CD14-positive monocyte (primary cell): ENCODE measurements around the gene LAMB2. TPM values are rescaled to one million over a fixed set of nuclear protein-coding genes. Genes with fewer than 3 reads are reported as not detected.

Experiments used
- DNase-seq, 3 donors: peaks; one replicate each; pipeline ENCODE4 v3.0.0-alpha.2; 2011 to 2022
- H2AFZ ChIP-seq: 2 replicates; pipeline ENCODE4 v1.6.0; 2012; ENCODE audit warnings: mild to moderate bottlenecking, low read depth, low read length, inconsistent platforms; ENCODE audit not compliant: insufficient read depth, poor library complexity, severe bottlenecking
- H3K27ac ChIP-seq, 2 donors: 1 replicate in 1 of 2; 2 replicates in 1 of 2; pipeline ENCODE4 v1.5.1; 2012 to 2013; ENCODE audit warnings: low read length in 2 of 2, control low read depth in 1 of 2, inconsistent platforms in 1 of 2, low read depth in 1 of 2, mild to moderate bottlenecking in 1 of 2
- H3K27me3 ChIP-seq, 2 donors: one replicate each; pipeline versions ENCODE4 v1.6.0 to v1.6.1; 2011 to 2013; ENCODE audit warnings: low read length in 2 of 2; ENCODE audit not compliant: control insufficient read depth in 2 of 2, insufficient read depth in 2 of 2
- H3K36me3 ChIP-seq, 2 donors: replicated peaks in 1 of 2; 1 replicate in 1 of 2; 2 replicates in 1 of 2; pipeline versions ENCODE4 v1.5.1 to v1.6.1; 2012 to 2013; ENCODE audit warnings: low read length in 2 of 2, control low read depth in 1 of 2, inconsistent platforms in 1 of 2, mild to moderate bottlenecking in 1 of 2; ENCODE audit not compliant: insufficient read depth in 2 of 2, control insufficient read depth in 1 of 2
- H3K4me1 ChIP-seq, 2 donors: 1 replicate in 1 of 2; 2 replicates in 1 of 2; pipeline versions ENCODE4 v1.5.1 to v1.6.1; 2012 to 2013; ENCODE audit warnings: low read length in 2 of 2, control low read depth in 1 of 2, inconsistent platforms in 1 of 2, mild to moderate bottlenecking in 1 of 2, moderate library complexity in 1 of 2; ENCODE audit not compliant: insufficient read depth in 2 of 2, control insufficient read depth in 1 of 2
- H3K4me2 ChIP-seq: replicated peaks from 2 replicates; pipeline ENCODE3; 2012; ENCODE audit warnings: low read length, moderate library complexity, mild to moderate bottlenecking; ENCODE audit not compliant: poor library complexity, severe bottlenecking; ENCODE audit errors: extremely low read depth
- H3K4me3 ChIP-seq, 3 experiments: fragments of 200-600 bp in 1 of 3; sonication (generic) in 1 of 3; replicated peaks in 1 of 3; 1 replicate in 2 of 3; 2 replicates in 1 of 3; pipeline ENCODE4 v1.5.1; 2011 to 2013; ENCODE audit warnings: low read length in 3 of 3, mild to moderate bottlenecking in 3 of 3, control low read depth in 2 of 3, low read depth in 2 of 3, inconsistent platforms in 1 of 3, moderate library complexity in 1 of 3
- H3K79me2 ChIP-seq: 2 replicates; pipeline ENCODE4 v1.6.0; 2012; ENCODE audit warnings: mild to moderate bottlenecking, control low read depth, inconsistent platforms, low read length, moderate library complexity; ENCODE audit not compliant: insufficient read depth
- H3K9ac ChIP-seq: 2 replicates; pipeline ENCODE4 v1.6.0; 2017; ENCODE audit warnings: low read length, mild to moderate bottlenecking; ENCODE audit not compliant: insufficient read depth, poor library complexity, severe bottlenecking
- H3K9me3 ChIP-seq, 2 donors: replicated peaks in 1 of 2; 1 replicate in 1 of 2; 2 replicates in 1 of 2; pipeline versions ENCODE4 v1.5.1 to v1.6.1; 2012 to 2013; ENCODE audit warnings: low read length in 2 of 2, control low read depth in 1 of 2; ENCODE audit not compliant: control insufficient read depth in 1 of 2, insufficient read depth in 1 of 2
- H4K20me1 ChIP-seq: 2 replicates; pipeline ENCODE4 v1.6.0; 2012; ENCODE audit warnings: mild to moderate bottlenecking, low read length, control low read depth, moderate library complexity; ENCODE audit not compliant: insufficient read depth
- H3K27ac Mint-ChIP-seq, 7 donors: one replicate each; pipeline ENCODE4 v1.8.0; 2020; ENCODE audit warnings: mild to moderate bottlenecking in 7 of 7, mixed read lengths in 7 of 7, moderate library complexity in 6 of 7, inconsistent platforms in 2 of 7
- H3K27me3 Mint-ChIP-seq, 3 donors: one replicate each; pipeline ENCODE4 v1.8.0; 2021 to 2022; ENCODE audit warnings: low read depth in 3 of 3, mild to moderate bottlenecking in 3 of 3, mixed read lengths in 3 of 3, moderate library complexity in 3 of 3, inconsistent platforms in 1 of 3
- H3K36me3 Mint-ChIP-seq, 2 donors: one replicate each; pipeline ENCODE4 v1.8.0; 2020; ENCODE audit warnings: mixed read lengths in 2 of 2, inconsistent platforms in 1 of 2, mild to moderate bottlenecking in 1 of 2
- H3K4me1 Mint-ChIP-seq: one replicate; pipeline ENCODE4 v1.8.0; 2020; ENCODE audit warnings: mild to moderate bottlenecking, mixed read lengths
- H3K4me3 Mint-ChIP-seq, 2 donors: one replicate each; pipeline ENCODE4 v1.8.0; 2020; ENCODE audit warnings: mild to moderate bottlenecking in 2 of 2, mixed read lengths in 2 of 2, moderate library complexity in 1 of 2
- H3K9me3 Mint-ChIP-seq, 7 donors: one replicate each; pipeline ENCODE4 v1.8.0; 2020 to 2022; ENCODE audit warnings: mixed read lengths in 7 of 7, mild to moderate bottlenecking in 6 of 7, moderate library complexity in 6 of 7, inconsistent platforms in 2 of 7
- WGBS: methylation state at CpG from one replicate; pipeline ENCODE4 v1.1.5; 2013; ENCODE audit warnings: missing lambda C conversion rate; ENCODE audit not compliant: insufficient coverage; 5-methylcytosine and 5-hydroxymethylcytosine counted together
- intact Hi-C, 2 donors: fragments of 100-400 bp; cut with micrococcal nuclease; formaldehyde crosslinking; loops; one replicate each; pipeline versions ENCODE4 v1.15.0 to v1.15.1; 2023
- polyA plus RNA-seq, 3 donors: library from polyadenylated mRNA; depleted of rRNA in 1 of 3; unstranded in 2 of 3; stranded (reverse) in 1 of 3; fragments of 300-500 nt in 2 of 3; fragments of >200 nt in 1 of 3; fragmentation: Illumina TruSeq in 2 of 3; gene quantifications; 1 replicate in 2 of 3; 2 replicates in 1 of 3; pipeline ENCODE4 v1.2.3, GENCODE V29; 2012 to 2021
- TF ChIP-seq, protein P1 (sequence below): fragments of 200-600 bp; IDR thresholded peaks from one replicate; pipeline ENCODE4 v1.8.0; 2022; ENCODE audit warnings: antibody characterized with exemption, mild to moderate bottlenecking

The LAMB2 gene
- polyA plus RNA-seq, 3 donors, result 4.0 to 59.3 (median 7.6) TPM

DNA sequence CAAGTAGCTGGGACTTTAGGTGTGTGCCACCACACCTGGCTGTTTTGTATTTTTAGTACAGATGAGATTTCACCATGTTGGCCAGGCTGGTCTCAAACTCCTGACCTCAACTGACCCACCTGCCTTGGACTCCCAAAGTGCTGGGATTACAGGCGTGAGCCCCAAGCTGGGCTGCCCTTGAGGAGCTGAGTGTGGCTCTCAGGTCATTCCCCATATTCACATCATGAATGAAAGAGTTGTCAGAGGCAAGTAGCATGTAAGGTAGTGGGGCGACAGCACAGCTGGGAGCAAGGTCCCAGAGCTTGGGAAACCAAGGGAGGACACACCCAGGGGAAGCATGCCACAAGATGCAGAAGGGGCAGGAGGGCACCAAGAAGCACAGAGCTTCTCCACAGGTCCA, 28.3 kb upstream of the LAMB2 start:
- no peak overlapping the region for H3K9ac ChIP-seq
- no peaks in the 10 kb centered on the region for H3K9me3 ChIP-seq
- TF ChIP-seq, protein P1, sequence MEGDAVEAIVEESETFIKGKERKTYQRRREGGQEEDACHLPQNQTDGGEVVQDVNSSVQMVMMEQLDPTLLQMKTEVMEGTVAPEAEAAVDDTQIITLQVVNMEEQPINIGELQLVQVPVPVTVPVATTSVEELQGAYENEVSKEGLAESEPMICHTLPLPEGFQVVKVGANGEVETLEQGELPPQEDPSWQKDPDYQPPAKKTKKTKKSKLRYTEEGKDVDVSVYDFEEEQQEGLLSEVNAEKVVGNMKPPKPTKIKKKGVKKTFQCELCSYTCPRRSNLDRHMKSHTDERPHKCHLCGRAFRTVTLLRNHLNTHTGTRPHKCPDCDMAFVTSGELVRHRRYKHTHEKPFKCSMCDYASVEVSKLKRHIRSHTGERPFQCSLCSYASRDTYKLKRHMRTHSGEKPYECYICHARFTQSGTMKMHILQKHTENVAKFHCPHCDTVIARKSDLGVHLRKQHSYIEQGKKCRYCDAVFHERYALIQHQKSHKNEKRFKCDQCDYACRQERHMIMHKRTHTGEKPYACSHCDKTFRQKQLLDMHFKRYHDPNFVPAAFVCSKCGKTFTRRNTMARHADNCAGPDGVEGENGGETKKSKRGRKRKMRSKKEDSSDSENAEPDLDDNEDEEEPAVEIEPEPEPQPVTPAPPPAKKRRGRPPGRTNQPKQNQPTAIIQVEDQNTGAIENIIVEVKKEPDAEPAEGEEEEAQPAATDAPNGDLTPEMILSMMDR, result no peak
- Mint-ChIP-seq H3K27ac (peak overlapping the region in 1 of 7 donors; percentile 89), H3K4me1 (peaks cover 29% of the 10 kb centered on the region), H3K27me3 (peaks cover 0 to 3% (median 2%) of the 10 kb centered on the region in 3 donors), H3K36me3 (peaks cover 22 to 41% of the 10 kb centered on the region in 2 donors), H3K9me3 (peaks cover 0 to 1% (median under 1%) of the 10 kb centered on the region in 7 donors), H3K4me3 (no peak overlapping the region)
- intact Hi-C loops, result no loop called here
- H2AFZ ChIP-seq, result no peak overlapping the region
- H3K4me1 ChIP-seq, result peaks cover 21 to 42% of the 10 kb centered on the region in 2 donors
- peaks cover 13 to 30% of the 10 kb centered on the region in 2 donors for H3K36me3 ChIP-seq
- H3K79me2 ChIP-seq, result peaks cover 37% of the 10 kb centered on the region
- H3K27ac ChIP-seq, result no peak overlapping the region
- peaks cover 35% of the 10 kb centered on the region for H4K20me1 ChIP-seq
- H3K4me3 ChIP-seq, result no peak overlapping the region
- no peak overlapping the region for H3K4me2 ChIP-seq
- DNase-seq, result peak in 1 of 3 donors; percentile 0
- H3K27me3 ChIP-seq, result no peaks in the 10 kb centered on the region
- WGBS, result no CpG with 5 or more reads among the region's 2 CpGs

DNA sequence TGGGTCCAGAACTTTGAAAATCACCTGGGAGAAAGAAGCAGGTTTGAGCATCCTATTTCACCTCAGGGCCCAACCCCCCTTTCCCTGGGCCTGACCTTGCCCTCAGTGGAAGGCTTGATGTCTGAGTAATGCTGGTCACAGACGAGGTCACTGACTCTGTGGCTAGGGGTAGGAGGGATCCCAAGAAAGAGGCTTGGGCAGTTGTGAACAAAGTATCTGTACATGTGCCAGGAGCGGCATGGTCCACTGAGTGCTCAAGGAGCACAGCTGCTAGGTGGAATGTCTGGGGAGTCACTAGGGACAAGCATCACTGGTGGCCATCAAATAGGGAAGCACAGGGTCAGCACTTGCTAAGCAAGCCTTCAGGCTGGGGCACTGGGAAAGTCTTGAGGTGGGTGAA, 25.9 kb upstream of the LAMB2 start:
- H3K4me3 ChIP-seq, result no peak overlapping the region
- Mint-ChIP-seq H3K4me3 (no peak overlapping the region), H3K36me3 (peaks cover 15 to 29% of the 10 kb centered on the region in 2 donors), H3K4me1 (peaks cover 12% of the 10 kb centered on the region), H3K27ac (peak overlapping the region in 4 of 7 donors; percentile 10 to 36 (median 26)), H3K27me3 (peaks cover 0 to 3% (median 2%) of the 10 kb centered on the region in 3 donors), H3K9me3 (no peaks in the 10 kb centered on the region)
- peaks cover 23% of the 10 kb centered on the region for H4K20me1 ChIP-seq
- no peaks in the 10 kb centered on the region for H3K27me3 ChIP-seq
- no peak overlapping the region for H2AFZ ChIP-seq
- peaks cover 10 to 20% of the 10 kb centered on the region in 2 donors for H3K36me3 ChIP-seq
- DNase-seq, result peak in 1 of 3 donors; percentile 1
- H3K4me1 ChIP-seq, result peaks cover 10 to 24% of the 10 kb centered on the region in 2 donors
- peaks cover 13% of the 10 kb centered on the region for H3K79me2 ChIP-seq
- TF ChIP-seq, protein P1, result no peak
- no peak overlapping the region for H3K9ac ChIP-seq
- WGBS, result 90% methylated on average over 2 of the region's 2 CpGs
- no peaks in the 10 kb centered on the region for H3K9me3 ChIP-seq
- intact Hi-C loops, result loop anchor here (5.0 to 10.0 kb wide), 2 partner anchors 164 to 171 kb away; partner anchors contain the start of gene P4HTM (in 1 of the 2)
- no peak overlapping the region for H3K4me2 ChIP-seq
- H3K27ac ChIP-seq, result no peak overlapping the region
